SJCRH30 (cell line): ENCODE data around the gene ATP7B. TPM values are rescaled to one million over a fixed set of nuclear protein-coding genes. Genes with fewer than 3 reads are reported as not detected.

Experiments used
- DNase-seq, 2 experiments: peaks; one replicate each; pipeline ENCODE4 v3.0.0-alpha.2; 2015 to 2020
- H3K27ac ChIP-seq: fragments of 250-450 bp; sonication (Bioruptor Pico); 2 replicates; pipeline ENCODE4 v1.5.1; 2020; ENCODE audit warnings: mild to moderate bottlenecking, moderate library complexity
- H3K27me3 ChIP-seq: fragments of 250-450 bp; sonication (Bioruptor Pico); 2 replicates; pipeline ENCODE4 v1.5.1; 2020; ENCODE audit warnings: mild to moderate bottlenecking, moderate library complexity
- H3K36me3 ChIP-seq: fragments of 250-450 bp; sonication (Bioruptor Pico); 2 replicates; pipeline ENCODE4 v1.5.1; 2020; ENCODE audit warnings: mild to moderate bottlenecking, moderate library complexity
- H3K4me1 ChIP-seq: fragments of 250-450 bp; sonication (Bioruptor Pico); 2 replicates; pipeline ENCODE4 v1.5.1; 2020; ENCODE audit warnings: mild to moderate bottlenecking, moderate library complexity
- H3K4me3 ChIP-seq: fragments of 250-450 bp; sonication (Bioruptor Pico); 2 replicates; pipeline ENCODE4 v1.5.1; 2020; ENCODE audit warnings: mild to moderate bottlenecking, moderate library complexity
- H3K9me3 ChIP-seq: fragments of 250-450 bp; sonication (Bioruptor Pico); replicated peaks from 2 replicates; pipeline ENCODE4 v1.5.1; 2020; ENCODE audit warnings: mild to moderate bottlenecking, moderate library complexity
- total RNA-seq: library from RNA; depleted of rRNA; stranded (reverse); fragments of >200 nt; shearing (Covaris generic); gene quantifications from 2 replicates; pipeline ENCODE4 v1.2.3, GENCODE V29; 2014

ATP7B gene
- total RNA-seq, 1 experiment from 2014 or later = 1.8 TPM

GRCh38 chr13:51955281-51955771, 55.9 kb downstream of the ATP7B start:
- 0 out of 2 replicates have a peak overlapping the region, but pooled peaks have one; percentile 10 for H3K27ac ChIP-seq
- no peaks in the 10 kb centered on the region for H3K9me3 ChIP-seq
- peaks cover 13% of the 10 kb centered on the region for H3K4me1 ChIP-seq
- H3K27me3 ChIP-seq = no peaks in the 10 kb centered on the region
- DNase-seq = peak; percentile 84 to 90
- H3K36me3 ChIP-seq = no peaks in the 10 kb centered on the region
- H3K4me3 ChIP-seq = no peak overlapping the region

- no peak overlapping the region for H3K27ac ChIP-seq
- no peak for DNase-seq
- no peaks in the 10 kb centered on the region for H3K36me3 ChIP-seq
- H3K4me3 ChIP-seq = no peak overlapping the region
- no peaks in the 10 kb centered on the region for H3K9me3 ChIP-seq
- no peaks in the 10 kb centered on the region for H3K27me3 ChIP-seq
- H3K4me1 ChIP-seq = peaks cover 13% of the 10 kb centered on the region
Observed at GRCh38 chr13:51953347-51954195, 57.7 kb downstream of the ATP7B start.

GRCh38 chr13:51950722-51951121, 60.5 kb downstream of the ATP7B start:
- no peak for DNase-seq
- no peak overlapping the region for H3K4me3 ChIP-seq
- peaks cover 9% of the 10 kb centered on the region for H3K4me1 ChIP-seq
- H3K36me3 ChIP-seq = no peaks in the 10 kb centered on the region
- no peaks in the 10 kb centered on the region for H3K9me3 ChIP-seq
- no peak overlapping the region for H3K27ac ChIP-seq
- no peaks in the 10 kb centered on the region for H3K27me3 ChIP-seq

- no peaks in the 10 kb centered on the region for H3K27me3 ChIP-seq
- no peaks in the 10 kb centered on the region for H3K36me3 ChIP-seq
- H3K27ac ChIP-seq = no peak overlapping the region
- no peak overlapping the region for H3K4me3 ChIP-seq
- no peaks in the 10 kb centered on the region for H3K4me1 ChIP-seq
- no peak for DNase-seq
- H3K9me3 ChIP-seq = no peaks in the 10 kb centered on the region
Observed at GRCh38 chr13:51946163-51946669, 65.0 kb downstream of the ATP7B start.

- DNase-seq = no peak
- H3K9me3 ChIP-seq = no peaks in the 10 kb centered on the region
- H3K4me1 ChIP-seq = no peaks in the 10 kb centered on the region
- no peaks in the 10 kb centered on the region for H3K36me3 ChIP-seq
- no peak overlapping the region for H3K27ac ChIP-seq
- H3K27me3 ChIP-seq = no peaks in the 10 kb centered on the region
- H3K4me3 ChIP-seq = no peak overlapping the region
Observed at GRCh38 chr13:51945149-51945548, 66.1 kb downstream of the ATP7B start.

- Histone ChIP-seq H3K9me3 (no peaks in the 10 kb centered on the region), H3K4me3 (no peak overlapping the region), H3K27ac (no peak overlapping the region), H3K27me3 (no peaks in the 10 kb centered on the region), H3K4me1 (no peaks in the 10 kb centered on the region), H3K36me3 (no peaks in the 10 kb centered on the region)
- DNase-seq = no peak
Observed at GRCh38 chr13:51944428-51944827, 66.8 kb downstream of the ATP7B start.

GRCh38 chr13:51943721-51944120, 67.5 kb downstream of the ATP7B start:
- Histone ChIP-seq H3K27me3 (no peaks in the 10 kb centered on the region), H3K9me3 (no peaks in the 10 kb centered on the region), H3K27ac (no peak overlapping the region), H3K36me3 (no peaks in the 10 kb centered on the region), H3K4me1 (no peaks in the 10 kb centered on the region), H3K4me3 (no peak overlapping the region)
- no peak for DNase-seq

GRCh38 chr13:51942189-51942588, 69.1 kb downstream of the ATP7B start:
- H3K4me3 ChIP-seq = no peak overlapping the region
- H3K36me3 ChIP-seq = no peaks in the 10 kb centered on the region
- H3K27ac ChIP-seq = no peak overlapping the region
- H3K4me1 ChIP-seq = no peaks in the 10 kb centered on the region
- no peaks in the 10 kb centered on the region for H3K9me3 ChIP-seq
- DNase-seq = no peak
- no peaks in the 10 kb centered on the region for H3K27me3 ChIP-seq

- H3K36me3 ChIP-seq = no peaks in the 10 kb centered on the region
- H3K4me1 ChIP-seq = no peaks in the 10 kb centered on the region
- no peaks in the 10 kb centered on the region for H3K27me3 ChIP-seq
- no peaks in the 10 kb centered on the region for H3K9me3 ChIP-seq
- H3K4me3 ChIP-seq = no peak overlapping the region
- no peak for DNase-seq
- no peak overlapping the region for H3K27ac ChIP-seq
Observed at GRCh38 chr13:51938454-51938853, 72.8 kb downstream of the ATP7B start.

GRCh38 chr13:51937320-51938290, 73.6 kb downstream of the ATP7B start:
- H3K9me3 ChIP-seq = no peaks in the 10 kb centered on the region
- H3K4me1 ChIP-seq = no peaks in the 10 kb centered on the region
- no peak overlapping the region for H3K4me3 ChIP-seq
- DNase-seq = no peak
- H3K27me3 ChIP-seq = no peaks in the 10 kb centered on the region
- no peak overlapping the region for H3K27ac ChIP-seq
- H3K36me3 ChIP-seq = no peaks in the 10 kb centered on the region

- Histone ChIP-seq H3K27ac (no peak overlapping the region), H3K4me1 (no peaks in the 10 kb centered on the region), H3K36me3 (no peaks in the 10 kb centered on the region), H3K27me3 (no peaks in the 10 kb centered on the region), H3K4me3 (no peak overlapping the region), H3K9me3 (no peaks in the 10 kb centered on the region)
- DNase-seq = peak; percentile 31 to 54
Observed at GRCh38 chr13:51935326-51936171, 75.7 kb downstream of the ATP7B start.

GRCh38 chr13:51934461-51935087, 76.7 kb downstream of the ATP7B start:
- Histone ChIP-seq H3K27ac (no peak overlapping the region), H3K9me3 (no peaks in the 10 kb centered on the region), H3K4me3 (no peak overlapping the region), H3K36me3 (no peaks in the 10 kb centered on the region), H3K27me3 (no peaks in the 10 kb centered on the region), H3K4me1 (no peaks in the 10 kb centered on the region)
- DNase-seq = no peak

GRCh38 chr13:51933466-51934058, 77.7 kb downstream of the ATP7B start:
- Histone ChIP-seq H3K27ac (no peak overlapping the region), H3K9me3 (no peaks in the 10 kb centered on the region), H3K4me3 (no peak overlapping the region), H3K4me1 (no peaks in the 10 kb centered on the region), H3K36me3 (no peaks in the 10 kb centered on the region), H3K27me3 (no peaks in the 10 kb centered on the region)
- DNase-seq = no peak
